Neural progenitor cell (in vitro differentiated cells): Measurements from ENCODE around the gene CSHL1.

Experiments used
- EZH2 ChIP-seq: fragments of 200-600 bp; sonication (generic); IDR thresholded peaks from 2 replicates; pipeline ENCODE4 v1.6.1; 2017; ENCODE audit warnings: antibody characterized with exemption, mild to moderate bottlenecking, moderate library complexity
- TF ChIP-seq, protein P1 (sequence below): fragments of 200-600 bp; sonication (generic); IDR thresholded peaks from 2 replicates; pipeline ENCODE4 v1.5.1; 2017; ENCODE audit warnings: antibody characterized with exemption, mild to moderate bottlenecking

DNA sequence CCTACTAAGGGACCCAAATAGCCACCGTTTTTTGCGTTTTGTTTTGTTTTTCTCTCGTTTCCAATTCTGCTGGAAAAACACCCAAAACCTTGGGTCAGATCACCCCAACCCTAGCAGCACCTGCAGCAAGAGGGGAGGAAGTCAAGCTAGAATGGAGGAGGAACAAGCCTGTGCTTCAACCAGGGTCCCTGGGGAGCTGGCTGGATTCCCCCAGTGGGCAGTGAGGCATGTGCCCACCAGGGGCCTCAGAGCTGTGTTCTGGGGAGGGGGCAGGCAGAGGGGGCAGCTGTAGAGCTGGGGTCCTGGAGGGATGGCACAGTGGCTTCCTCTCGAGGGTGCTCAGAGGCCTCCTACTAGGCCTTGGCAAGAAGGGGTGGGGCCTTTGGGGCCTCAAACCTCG lies 14.6 kb upstream of the CSHL1 start:
- TF ChIP-seq, protein P1, sequence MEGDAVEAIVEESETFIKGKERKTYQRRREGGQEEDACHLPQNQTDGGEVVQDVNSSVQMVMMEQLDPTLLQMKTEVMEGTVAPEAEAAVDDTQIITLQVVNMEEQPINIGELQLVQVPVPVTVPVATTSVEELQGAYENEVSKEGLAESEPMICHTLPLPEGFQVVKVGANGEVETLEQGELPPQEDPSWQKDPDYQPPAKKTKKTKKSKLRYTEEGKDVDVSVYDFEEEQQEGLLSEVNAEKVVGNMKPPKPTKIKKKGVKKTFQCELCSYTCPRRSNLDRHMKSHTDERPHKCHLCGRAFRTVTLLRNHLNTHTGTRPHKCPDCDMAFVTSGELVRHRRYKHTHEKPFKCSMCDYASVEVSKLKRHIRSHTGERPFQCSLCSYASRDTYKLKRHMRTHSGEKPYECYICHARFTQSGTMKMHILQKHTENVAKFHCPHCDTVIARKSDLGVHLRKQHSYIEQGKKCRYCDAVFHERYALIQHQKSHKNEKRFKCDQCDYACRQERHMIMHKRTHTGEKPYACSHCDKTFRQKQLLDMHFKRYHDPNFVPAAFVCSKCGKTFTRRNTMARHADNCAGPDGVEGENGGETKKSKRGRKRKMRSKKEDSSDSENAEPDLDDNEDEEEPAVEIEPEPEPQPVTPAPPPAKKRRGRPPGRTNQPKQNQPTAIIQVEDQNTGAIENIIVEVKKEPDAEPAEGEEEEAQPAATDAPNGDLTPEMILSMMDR, result no peak
- no peak for TF ChIP-seq EZH2
